ENCODE results near the gene IL2RA.
"Not testable (repeated sequence)": the region's sequence is repeated elsewhere in the genome, so short reads cannot be mapped to it uniquely, and the experiment has no call there.

IL2RA gene

DNA sequence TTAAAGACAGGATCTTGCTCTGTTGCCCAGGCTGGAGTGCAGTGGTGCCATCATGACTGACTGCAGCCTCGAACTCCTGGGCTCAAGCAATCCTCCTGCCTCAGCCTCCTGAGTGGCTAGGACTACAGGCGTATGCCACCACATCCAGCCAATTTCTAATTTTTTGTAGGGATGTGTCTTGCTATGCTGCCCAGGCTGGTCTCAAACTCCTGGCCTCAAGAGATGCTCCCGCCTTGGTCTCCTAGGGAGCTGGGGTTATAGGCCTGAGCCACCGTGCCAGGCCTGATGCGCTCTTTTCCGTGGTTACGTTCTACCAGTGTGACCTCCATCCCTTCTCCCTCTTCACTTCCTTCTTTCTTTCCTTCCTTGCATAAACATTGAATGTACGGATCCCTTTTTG is 50.6 kb downstream of the IL2RA start:
- DNase-seq = no peak

DNA sequence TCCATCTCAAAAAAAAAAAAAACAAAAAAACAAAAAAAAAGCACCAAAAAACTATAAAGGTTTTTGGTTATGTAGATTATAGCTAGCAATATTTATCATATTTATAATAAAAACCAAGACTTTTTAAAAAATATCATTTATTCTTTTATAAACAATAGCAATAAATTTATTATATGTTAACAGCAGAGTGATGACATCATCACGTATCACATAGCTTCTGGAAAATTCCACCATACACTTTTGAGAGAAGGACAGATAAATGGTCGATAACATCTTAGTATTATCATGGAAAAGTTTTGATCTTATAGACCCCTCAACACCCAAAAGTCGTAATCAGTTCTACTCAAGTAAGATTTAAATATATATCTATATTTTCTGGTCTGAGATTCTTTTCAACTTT is 51.6 kb downstream of the IL2RA start:
- DNase-seq = no peak

DNA sequence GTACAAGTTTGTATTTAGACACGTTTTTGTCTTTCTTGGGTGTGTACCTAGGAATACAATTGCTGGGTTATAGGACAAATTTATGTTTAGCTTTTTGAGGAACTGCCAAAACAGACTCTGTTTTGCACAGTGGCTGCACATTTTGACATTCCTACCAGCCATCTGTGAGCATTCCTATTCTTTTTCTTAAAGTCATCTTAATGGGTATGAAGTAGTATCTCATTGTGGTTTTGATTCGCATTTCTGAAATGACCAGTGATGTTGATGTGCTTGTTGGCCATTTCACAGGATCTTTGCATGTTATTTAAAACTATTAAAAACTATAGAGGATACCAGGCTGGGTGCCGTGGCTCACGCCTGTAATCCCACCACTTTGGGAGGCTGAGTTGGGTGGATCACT is 52.2 kb downstream of the IL2RA start:
- no peak for DNase-seq

DNA sequence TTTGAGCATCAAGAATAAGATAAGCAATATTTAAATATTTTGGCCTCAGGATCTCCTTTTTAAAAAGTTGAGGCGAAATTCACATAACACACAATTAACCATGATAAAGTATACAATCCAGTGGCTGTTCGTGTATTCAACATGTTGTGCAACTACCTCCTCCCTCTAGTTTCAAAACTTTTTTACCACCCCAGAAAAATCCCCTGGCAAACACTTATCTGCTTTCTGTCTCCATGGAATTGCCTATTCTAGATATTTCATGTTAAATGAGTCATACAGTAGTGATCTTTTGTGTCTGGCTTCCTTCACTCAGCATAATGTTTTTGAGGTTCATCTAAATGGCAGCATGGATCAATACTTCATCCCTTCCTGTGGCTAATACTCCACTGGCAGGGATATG is 53.0 kb downstream of the IL2RA start:
- no peak for DNase-seq

DNA sequence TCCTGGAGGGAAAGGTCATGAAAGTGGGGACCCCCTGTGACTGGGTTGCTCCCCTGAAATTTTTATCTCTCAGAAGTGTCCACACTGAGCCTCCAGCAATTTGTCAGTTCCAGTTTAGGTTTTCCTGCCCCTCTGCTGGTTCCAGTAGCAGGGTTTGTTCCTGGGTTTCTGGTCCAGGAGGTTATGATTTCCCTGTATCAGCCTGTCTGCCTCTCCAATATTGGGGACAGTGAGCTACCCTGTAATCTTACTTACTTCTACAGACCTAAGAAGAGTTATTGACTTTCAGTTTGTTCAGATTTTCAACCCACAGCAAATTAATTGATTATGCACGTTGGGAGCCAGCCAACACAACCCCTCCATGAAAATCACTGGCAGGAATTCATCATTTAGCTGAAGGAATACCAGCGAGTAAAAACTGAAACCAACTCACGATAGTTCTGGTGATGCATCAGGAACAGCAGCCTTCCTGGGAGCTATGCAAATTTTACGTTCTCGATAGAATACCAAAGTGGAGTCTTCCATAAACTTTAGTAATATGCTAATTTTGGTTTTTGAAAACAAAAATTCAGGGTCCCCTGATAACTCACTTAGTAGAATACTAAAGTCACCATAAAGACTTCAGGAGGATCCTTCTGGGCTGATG is 53.5 kb downstream of the IL2RA start:
- DNase-seq = no peak

DNA sequence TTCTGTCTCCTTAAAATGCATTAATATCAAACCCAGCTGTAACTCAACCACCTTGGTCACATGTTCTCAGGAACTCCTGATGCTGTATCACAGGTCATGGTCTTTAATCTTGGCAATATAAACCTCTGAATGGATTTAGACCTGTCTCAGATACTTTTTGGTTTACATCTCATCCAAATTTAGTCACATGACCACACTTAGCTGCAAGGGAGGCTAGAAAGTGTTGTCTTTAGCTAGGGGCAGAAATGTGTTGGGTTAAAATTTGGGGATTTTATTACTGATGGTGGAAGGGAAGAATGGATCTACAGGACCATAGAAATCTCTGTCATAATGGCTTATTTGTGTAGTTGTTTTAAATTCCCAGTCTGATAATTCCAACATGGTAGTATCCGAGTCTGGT is 55.2 kb downstream of the IL2RA start:
- DNase-seq = no peak

DNA sequence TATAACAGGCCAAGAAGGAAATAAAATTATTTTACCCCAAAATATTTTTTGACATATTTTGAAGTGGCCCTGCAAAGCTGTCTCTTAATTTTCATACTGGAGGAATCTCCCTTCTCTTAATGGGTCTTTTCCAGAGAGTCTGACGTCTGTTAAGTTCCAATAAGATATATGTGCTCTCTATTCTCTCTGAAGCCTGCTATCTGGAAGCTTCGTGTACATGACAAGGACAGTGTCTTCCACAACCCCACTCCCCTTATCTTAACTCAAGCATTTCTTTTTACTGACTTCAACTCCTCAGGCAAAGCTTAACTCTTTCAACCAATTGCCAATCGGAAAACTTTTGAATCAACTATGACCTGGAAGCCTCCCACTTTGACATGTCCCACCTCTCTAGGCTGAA is 55.6 kb downstream of the IL2RA start:
- no peak for DNase-seq

DNA sequence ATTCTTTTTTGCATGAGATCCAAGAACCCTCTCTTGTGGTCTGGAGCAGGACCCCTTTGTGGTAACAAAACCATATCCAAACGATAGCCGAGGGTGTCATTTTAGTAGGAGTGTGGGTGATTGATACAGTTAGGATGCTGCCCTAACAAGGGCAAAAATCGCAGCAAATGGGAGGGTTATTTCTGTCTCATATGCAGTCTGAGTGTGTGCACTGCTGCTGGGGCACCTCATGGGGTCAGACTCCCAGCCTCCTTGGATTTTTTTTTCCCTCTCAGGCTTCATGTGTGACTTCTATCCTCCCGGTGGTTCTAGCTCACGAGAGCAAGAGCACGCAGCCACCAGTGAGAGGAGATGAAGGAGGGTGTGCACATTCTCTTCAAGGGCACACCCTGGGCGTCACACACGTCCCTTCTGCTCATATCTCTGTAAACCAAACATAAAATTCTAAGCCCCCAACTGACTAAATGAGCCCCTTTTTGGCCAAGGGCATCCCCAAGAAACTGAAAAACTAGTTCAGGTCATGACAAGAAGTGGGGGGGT is 56.2 kb downstream of the IL2RA start:
- no peak for DNase-seq

DNA sequence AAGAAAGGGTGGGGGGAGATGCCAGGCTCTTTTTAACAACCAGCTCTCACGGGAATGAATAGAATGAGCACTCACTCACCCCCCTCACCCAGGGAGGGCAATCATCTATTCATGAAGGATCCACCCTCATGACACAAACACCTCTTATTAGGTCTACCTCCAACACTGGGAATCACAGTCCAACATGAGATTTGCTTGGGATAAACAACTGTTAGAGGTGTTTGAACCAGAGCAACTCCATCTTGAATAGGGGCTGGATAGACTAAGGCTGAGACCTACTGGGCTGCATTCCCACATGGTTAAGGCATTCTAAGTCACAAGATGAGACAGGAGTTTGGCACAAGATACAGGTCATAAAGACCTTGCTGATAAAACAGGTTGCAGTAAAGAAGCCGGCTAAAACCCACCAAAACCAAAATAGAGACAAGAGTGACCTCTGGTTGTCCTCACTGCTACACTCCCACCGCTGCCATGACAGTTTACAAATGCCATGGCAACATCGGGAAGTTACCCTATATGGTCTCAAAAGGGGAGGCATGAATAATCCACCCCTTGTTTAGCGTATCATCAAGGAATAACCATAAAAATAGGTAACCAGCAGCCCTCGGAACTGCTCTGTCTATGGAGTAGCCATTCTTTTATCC is 56.9 kb downstream of the IL2RA start:
- DNase-seq = not testable (repeated sequence)

DNA sequence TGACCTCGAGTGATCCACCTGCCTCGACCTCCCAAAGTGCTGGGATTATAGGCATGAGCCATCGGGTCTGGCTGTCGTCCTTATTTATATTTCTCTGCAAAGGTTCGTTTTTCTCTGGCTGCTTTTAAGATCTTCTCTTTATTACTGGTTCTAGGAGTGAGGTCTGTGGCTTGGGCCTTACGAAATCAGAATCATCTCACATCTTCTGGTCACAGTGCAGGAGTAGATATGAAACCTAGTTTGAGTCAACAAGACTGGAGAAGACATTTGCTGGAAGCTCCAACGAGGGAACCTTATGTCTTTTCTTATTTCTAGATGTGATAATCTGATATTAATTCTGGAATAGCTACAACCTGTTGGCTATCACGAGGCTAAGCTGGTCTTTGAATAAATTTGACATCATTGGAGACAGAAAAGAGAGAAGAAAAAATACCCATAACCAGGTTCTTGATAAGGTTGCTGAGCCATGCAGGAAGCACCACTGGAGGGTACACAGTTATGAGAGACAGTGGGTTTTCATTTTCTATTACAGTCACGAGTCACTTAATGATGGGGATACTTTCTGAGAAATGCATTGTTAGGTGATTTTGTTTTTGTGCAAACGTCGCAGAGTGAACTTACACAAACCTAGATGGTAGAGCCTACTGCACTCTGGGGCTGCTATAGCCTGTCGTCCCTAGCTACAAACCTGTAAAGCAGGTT is 59.2 kb downstream of the IL2RA start:
- no peak for DNase-seq

DNA sequence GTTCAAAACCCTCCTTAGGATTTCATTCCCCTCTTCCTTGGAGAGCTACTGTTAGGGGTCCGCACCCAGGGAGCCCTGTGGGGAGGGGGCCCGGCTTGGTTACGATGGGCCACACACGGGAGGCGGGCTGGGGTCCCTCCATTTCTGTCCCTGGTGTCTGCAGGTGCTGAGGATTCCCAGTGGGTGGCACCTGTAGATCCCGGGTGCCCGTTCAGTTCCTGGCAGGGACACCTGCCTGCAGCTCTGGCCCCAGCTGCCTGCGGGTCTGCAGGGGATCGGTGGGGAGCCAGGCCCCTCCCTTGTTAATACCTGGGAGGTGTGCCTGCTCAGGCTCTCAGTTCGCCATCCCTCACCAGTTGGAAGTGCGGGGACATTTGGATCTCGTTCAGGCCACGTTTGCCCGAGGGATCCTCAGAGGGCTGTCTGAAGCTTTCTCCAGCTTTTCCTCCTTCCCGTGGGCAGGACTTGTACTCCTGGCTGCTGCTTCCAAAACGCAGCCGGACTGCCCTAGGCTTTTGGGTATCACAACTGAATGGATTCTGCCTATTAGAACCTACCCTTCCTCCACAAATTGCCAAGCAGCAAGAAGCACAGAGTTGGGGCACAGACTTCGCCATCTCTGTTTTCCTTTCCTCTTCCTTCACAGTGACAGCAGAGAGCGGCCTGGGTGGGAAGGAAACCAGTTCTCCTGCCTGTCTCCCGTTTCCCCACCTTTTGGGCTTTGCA is 62.6 kb downstream of the IL2RA start:
- DNase-seq = no peak

DNA sequence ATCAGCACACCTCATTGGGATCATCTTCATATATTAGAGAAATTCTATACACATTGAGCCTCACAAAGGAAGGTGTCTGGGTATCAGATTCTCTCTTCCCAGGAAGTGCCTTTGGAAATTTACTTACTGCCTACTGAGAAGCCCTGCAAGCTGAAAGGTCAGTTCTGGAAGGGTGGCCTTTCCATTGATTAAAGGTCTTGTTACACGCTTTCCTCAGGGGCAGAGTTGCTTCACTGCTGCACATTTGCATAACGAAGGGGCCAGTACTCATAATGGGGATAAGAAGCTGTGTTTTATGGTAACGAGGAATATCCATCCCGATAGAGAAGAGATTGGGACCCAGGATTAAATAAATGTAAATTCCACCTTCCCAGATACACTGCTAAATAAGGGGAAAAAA is 65.5 kb downstream of the IL2RA start:
- DNase-seq = no peak

DNA sequence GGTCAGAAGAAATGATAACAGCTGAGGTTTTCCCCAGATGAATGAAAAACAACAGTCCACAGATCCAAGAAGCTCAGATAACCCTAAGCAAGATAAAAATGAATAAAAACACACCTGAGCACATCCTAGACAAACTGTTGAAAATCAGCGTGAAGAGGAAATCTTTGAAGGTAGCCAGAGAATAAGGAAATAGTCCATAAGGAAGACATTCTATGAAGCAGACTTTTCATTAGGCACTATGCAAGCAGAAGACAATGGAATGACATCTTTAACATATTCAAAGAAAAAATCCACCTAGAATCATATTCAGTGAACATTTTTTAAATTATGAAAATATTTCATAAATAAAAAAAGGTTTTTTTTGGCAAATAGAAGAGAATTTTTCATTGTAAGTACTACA is 69.8 kb downstream of the IL2RA start:
- DNase-seq = no peak

DNA sequence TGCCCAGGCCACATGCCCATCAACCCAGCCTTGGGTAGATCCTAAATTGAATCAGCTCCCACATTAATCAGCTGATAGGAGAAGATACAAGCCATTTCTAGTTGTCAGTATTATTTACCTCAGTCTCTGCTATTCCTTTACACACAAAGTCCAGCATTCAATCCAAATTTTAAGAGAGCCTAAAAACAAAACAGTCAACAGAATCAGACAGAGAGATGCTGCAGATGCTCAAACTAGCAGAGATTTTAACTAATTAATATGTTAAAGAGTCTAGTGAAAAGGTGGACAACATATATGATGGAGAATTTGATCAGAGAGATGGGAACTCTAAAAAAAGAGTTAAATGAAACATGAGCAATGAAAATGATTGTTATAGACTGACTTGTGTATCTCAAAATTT is 70.5 kb downstream of the IL2RA start:
- DNase-seq = no peak

DNA sequence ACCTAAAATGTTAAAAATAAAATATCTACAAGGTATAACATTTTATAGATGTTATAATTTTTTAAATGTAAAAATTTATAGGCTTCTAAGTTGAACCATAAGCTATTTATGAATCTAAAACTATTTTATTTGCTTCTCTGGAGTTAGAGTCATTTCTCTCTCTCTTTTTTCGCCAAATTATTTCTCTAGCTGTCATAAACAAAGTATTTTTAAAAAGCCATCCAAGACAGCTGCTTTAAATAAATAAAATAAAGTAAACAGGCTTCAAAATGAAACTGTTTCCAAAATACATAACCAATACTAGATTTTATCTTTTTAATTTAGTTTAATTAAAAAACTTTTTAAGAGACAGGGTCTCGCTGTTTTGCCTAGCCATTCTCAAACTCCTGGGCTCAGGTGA is 72.4 kb downstream of the IL2RA start:
- no peak for DNase-seq

DNA sequence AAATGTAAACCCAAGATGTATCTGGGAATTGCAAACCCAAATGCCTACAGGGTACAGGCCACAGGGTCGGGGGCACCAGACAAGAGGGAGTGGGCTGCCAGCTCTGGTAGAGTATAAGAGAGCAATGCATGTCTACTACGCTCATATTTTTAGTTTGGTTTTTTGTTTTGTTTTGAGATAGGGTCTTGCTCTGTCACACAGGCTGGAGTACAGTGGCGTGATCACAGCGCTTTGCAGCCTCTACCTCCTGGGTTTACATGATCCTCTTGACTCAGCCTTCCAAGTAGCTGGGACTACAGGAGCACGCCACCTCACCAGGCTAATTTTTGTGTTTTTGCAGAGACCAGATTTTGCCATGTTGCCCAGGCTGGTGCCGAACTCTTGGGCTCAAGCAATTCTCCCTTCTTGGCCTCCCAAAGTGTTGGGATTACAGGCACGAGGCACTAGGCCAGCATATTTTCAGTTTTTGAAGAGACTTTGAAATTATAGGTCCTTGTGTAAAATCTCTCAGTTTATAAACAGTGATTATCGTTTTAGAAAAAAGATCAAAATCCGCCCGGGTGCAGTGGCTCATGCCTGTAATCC is 73.7 kb downstream of the IL2RA start:
- DNase-seq = no peak

DNA sequence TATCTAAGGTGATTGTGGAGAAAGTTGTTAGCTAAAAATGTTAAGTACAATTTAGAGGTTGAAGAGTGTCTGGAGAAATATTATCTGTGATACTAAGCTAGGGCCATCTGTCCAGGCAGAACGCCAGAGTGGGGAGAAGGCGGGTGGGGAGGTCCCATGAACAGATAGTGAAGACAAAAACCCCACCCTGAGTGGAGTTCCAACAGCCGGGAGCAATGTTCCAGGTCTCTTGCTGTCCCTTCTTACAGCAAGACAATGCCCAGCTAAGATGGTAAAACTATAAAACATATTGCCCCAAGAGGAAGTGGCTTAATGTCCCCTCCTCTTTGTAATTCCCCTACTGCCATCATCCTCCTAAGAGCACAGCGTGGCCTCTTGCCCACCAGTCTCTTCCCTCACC is 74.4 kb downstream of the IL2RA start:
- DNase-seq = no peak

DNA sequence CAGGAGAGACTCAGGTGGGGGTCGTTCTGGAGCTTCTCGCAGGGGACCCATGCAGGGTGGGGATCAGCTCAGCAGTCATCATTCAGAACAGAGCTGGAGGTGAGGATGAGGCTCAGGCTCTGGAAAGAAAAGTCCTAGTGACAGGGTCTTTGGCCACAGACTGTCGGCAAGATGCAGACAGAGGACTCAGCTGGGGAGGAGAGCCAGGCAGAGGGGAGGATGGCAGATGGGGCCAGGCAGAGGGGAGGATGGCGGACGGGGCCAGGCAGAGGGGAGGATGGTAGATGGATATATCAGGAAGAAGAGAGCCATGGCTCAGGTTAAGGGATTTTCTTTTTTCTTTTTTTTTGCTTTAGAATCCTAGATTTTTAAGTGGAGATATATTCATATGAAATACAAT is 77.1 kb downstream of the IL2RA start:
- no peak for DNase-seq

DNA sequence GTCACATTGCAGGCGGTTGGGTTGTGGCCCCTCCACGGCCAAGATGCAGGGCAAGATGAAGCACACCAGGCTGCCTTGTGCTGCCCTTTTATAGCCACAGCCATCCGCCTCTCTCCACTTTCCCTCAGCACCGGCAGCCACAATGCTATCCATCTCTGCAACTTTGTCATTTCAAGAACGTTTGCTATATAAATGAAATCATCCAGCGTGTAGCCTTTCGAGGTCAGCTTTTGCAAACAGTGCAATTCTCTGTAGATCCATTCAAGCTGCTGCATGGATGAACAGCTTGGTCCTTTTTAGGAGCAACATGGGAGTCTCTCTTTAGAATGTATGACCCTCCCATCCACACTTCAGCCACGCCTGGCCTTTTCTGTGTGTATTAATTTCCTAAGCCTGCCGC is 78.4 kb downstream of the IL2RA start:
- DNase-seq = no peak

DNA sequence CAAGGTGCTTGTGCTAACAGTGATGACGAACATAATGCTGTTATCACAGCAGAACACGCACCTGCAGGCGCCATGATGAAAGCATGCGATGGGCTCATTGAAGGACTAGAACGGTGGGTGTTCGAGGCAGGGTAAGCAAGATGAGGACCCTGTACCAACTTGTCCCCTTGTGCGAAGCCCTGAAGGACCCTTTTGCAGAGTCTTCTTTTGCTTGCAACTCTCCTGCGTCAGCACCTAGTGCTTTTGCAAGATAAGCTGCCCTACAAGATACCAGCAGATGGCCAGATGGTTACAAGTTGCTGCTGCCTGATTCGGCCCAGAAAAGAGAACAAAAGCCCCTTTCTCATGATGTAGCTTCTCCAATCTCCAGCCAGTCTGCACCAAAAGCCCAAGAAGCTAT is 80.6 kb downstream of the IL2RA start:
- DNase-seq = no peak

DNA sequence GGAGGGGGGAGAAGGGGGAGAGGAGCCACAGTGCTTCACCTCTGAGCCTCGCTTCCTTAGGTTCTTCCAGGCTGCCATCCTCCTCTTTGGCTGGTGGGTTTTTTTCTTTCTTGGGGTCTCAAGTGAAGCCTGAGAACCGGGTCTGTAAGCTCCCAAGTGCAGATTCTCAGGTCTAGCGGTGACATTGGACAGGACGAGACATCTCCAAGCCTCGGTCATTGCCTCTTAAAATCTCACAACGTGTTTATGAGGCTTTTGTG is 84.0 kb downstream of the IL2RA start:
- no peak for DNase-seq

DNA sequence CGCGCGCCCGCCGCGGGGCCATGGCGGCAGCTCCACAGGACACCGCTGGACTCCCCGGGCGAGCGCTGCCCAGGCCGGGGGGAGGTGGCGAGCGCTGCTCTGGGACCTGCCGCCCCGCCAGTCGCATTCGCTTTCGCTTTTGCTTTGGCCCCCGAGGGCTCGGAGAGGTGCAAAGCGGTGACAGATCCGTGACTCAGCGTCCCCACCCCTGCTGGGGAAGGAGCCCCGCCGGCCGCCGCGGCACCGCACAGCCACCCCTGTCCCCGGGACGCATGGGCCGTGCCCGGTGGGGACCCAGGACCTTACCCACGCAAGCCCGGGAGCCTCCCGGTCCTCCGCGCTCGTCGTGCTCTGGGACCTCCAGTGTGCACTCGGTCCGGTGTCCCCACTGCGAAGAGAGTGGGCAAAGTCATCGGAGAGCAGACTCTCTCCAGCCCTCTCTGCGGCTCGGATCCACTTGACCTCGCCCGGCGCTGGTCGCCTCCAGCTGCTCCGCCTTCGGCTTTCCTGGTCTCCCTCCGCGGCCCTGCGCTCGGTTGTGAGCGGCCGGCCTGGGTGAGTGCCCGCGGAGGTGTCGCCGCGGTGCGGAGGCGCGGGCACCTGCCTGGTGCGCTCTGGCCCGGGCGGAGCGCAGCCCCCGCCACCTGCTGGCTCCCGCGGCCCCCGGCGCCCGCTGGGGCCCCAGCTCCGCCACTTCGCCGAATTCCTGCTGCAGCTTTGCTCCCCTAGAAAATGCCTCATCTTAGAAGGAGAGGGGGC is 84.5 kb downstream of the IL2RA start, which contains the start of gene IL15RA:
TSS of gene IL15RA (minus strand) at position 73 of the 759 bp plus-strand sequence. CDS start at position 22, 51 bp downstream.
- peak; percentile 96 for DNase-seq
